IgD-negative memory B cell (primary cell): ENCODE data around the gene SCLY. TPM values are rescaled to one million over a fixed set of nuclear protein-coding genes. Genes with fewer than 3 reads are reported as not detected.

ENCODE experiments used
- H3K27ac Mint-ChIP-seq, 3 donors: one replicate each; pipeline ENCODE4 v1.8.0; 2020 to 2022; ENCODE audit warnings: mild to moderate bottlenecking in 3 of 3, mixed read lengths in 3 of 3, moderate library complexity in 1 of 3
- H3K27me3 Mint-ChIP-seq: one replicate; pipeline ENCODE4 v1.8.0; 2021; ENCODE audit warnings: mixed read lengths
- H3K36me3 Mint-ChIP-seq: one replicate; pipeline ENCODE4 v1.8.0; 2020; ENCODE audit warnings: mild to moderate bottlenecking, mixed read lengths
- H3K4me1 Mint-ChIP-seq, 3 donors: one replicate each; pipeline ENCODE4 v1.8.0; 2020 to 2022; ENCODE audit warnings: mixed read lengths in 3 of 3, mild to moderate bottlenecking in 1 of 3
- H3K4me3 Mint-ChIP-seq, 4 donors: one replicate each; pipeline ENCODE4 v1.8.0; 2020 to 2022; ENCODE audit warnings: mild to moderate bottlenecking in 4 of 4, mixed read lengths in 4 of 4, moderate library complexity in 3 of 4
- H3K9me3 Mint-ChIP-seq, 3 donors: one replicate each; pipeline ENCODE4 v1.8.0; 2020 to 2021; ENCODE audit warnings: mixed read lengths in 3 of 3, mild to moderate bottlenecking in 1 of 3
- polyA plus RNA-seq: library from polyadenylated mRNA; unstranded; fragments of 300-500 nt; fragmentation: Illumina TruSeq; gene quantifications from one replicate; pipeline ENCODE4 v1.2.3, GENCODE V29; 2021

SCLY gene
- polyA plus RNA-seq = 18.5 TPM

DNA sequence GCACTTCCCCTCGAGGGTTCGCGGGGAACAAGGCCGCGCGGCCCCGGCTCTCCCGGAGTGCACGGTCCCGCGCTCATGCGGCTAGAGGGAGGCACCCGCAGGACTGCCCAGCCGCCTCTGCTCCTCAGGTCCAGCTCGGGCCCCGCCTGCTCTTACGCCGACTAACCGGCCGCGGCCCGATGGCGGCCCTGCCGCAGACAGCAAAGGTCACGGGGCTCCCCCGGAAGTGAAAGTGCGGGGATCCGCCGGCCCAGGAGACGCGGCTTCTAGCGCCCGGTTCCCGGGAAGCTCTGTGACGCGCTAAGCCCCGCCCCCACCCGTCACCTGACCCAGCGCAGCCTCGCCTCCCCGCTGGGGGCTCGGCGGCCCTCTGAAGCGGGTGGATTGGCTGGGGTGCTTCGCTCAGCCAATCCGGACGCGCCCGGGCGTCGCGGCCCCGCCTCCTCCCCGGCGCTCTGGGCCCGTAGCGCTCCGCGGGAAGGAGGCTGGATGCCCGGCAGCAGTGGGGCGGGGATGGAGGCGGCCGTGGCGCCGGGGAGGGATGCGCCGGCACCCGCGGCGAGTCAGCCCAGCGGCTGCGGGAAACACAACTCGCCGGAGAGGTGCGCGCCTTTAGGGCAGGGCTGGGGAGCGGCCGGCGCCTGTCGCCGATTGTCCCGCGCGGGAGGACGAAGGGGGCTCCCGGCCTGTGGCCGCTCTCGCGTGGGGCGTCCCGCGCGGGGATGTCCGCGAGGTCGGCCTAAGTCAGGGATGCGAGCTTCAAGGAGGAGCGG, at the start of gene SCLY:
Gene SCLY, plus strand, starts transcription at position 460 of the 773 bp plus-strand sequence. Its CDS starts 54 bp downstream, at position 514.
- H3K9me3 Mint-ChIP-seq = peaks cover 0 to 4% (median 2%) of the 10 kb centered on the region in 3 donors
- H3K36me3 Mint-ChIP-seq = peaks cover 10% of the 10 kb centered on the region
- peaks cover 10% of the 10 kb centered on the region for H3K27me3 Mint-ChIP-seq
- peak within 1 kb of the TSS; percentile 81 to 98 (median 91) for H3K4me3 Mint-ChIP-seq
- peak within 1 kb of the TSS; percentile 70 to 85 (median 85) for H3K27ac Mint-ChIP-seq
- peaks cover 16 to 24% (median 20%) of the 10 kb centered on the region in 3 donors for H3K4me1 Mint-ChIP-seq

- peaks cover 0 to 4% (median 4%) of the 10 kb centered on the region in 3 donors for H3K4me1 Mint-ChIP-seq
These were observed 47.0 kb upstream of the SCLY start for GRCh38 chr2:238013806-238014205.

DNA sequence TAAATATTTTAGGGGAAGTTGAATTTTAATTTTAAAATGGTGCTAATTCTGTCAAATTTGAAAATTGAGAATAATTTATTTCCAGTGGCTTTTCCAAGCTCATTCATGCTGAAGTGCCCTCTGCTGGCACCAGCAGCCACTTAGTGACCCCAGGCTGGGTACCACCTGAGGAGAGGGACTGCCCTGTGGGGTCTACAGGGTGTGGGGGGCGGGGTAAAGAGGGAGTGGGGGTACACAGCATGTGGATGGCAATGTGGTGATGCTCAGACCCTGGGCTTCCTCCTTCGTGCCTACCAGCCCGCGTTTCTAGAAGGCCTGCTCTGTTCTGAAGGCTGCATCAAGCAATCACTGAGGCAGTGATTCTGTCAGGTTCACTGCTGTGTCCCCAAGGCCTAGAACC, 45.1 kb upstream of the SCLY start:
- H3K27ac Mint-ChIP-seq = no peak overlapping the region
- H3K27me3 Mint-ChIP-seq = no peaks in the 10 kb centered on the region
- H3K9me3 Mint-ChIP-seq = no peaks in the 10 kb centered on the region
- H3K4me1 Mint-ChIP-seq = peaks cover 0 to 2% (median 0%) of the 10 kb centered on the region in 3 donors
- H3K4me3 Mint-ChIP-seq = no peak overlapping the region
- peaks cover 12% of the 10 kb centered on the region for H3K36me3 Mint-ChIP-seq

More at GRCh38 chr2:238013806-238014205, 47.0 kb upstream of the SCLY start:
- H3K9me3 Mint-ChIP-seq = no peaks in the 10 kb centered on the region
- H3K36me3 Mint-ChIP-seq = peaks cover 14% of the 10 kb centered on the region
- no peak overlapping the region for H3K4me3 Mint-ChIP-seq
- H3K27ac Mint-ChIP-seq = peak overlapping the region in 1 of 3 donors; percentile 85
- no peaks in the 10 kb centered on the region for H3K27me3 Mint-ChIP-seq

DNA sequence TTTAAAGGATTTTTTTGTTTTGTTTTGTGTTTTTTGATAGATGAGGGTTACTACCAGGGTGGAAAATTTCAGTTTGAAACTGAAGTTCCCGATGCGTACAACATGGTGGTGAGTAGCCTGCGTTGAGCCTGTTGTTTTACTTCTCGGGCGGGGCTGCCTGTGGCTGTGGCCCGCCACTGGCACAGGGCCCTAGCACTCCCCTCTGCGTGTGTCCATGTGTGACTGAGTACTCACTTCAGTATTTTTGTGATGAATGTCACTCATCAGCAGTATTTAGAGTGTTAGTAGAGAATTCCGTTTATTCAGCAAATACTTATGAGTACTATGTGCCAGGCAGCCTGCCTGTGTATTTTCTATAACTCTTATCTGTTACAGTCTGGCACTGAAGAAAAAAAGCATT, 44.3 kb upstream of the SCLY start:
- peaks cover 0 to 2% (median 0%) of the 10 kb centered on the region in 3 donors for H3K4me1 Mint-ChIP-seq
- no peak overlapping the region for H3K27ac Mint-ChIP-seq
- H3K9me3 Mint-ChIP-seq = no peaks in the 10 kb centered on the region
- no peaks in the 10 kb centered on the region for H3K27me3 Mint-ChIP-seq
- H3K4me3 Mint-ChIP-seq = no peak overlapping the region
- peaks cover 12% of the 10 kb centered on the region for H3K36me3 Mint-ChIP-seq

DNA sequence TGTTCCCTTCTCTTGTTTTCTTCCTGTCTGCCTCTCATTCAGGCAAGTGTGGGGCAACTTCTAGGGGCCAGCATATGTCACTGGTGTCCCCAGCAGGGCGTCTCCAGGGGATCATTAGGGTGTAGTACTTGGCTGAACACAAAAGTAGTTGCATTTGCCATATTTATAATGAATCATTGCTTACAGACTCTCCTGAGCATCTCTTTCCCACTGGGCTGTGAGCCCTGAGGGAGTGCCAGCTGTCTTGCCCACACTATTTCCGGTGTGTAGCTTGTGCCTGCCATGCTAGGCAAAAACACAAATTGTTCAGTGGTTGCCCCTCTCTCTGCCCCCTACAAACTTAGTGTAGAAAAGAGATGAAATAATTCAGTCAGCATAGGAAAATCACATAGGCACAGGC, 40.8 kb upstream of the SCLY start:
- Mint-ChIP-seq H3K36me3 (peaks cover 7% of the 10 kb centered on the region), H3K9me3 (no peaks in the 10 kb centered on the region), H3K4me3 (no peak overlapping the region), H3K4me1 (no peaks in the 10 kb centered on the region), H3K27ac (no peak overlapping the region), H3K27me3 (no peaks in the 10 kb centered on the region)

- no peaks in the 10 kb centered on the region for H3K27me3 Mint-ChIP-seq
- no peak overlapping the region for H3K27ac Mint-ChIP-seq
- H3K9me3 Mint-ChIP-seq = no peaks in the 10 kb centered on the region
- peaks cover 7% of the 10 kb centered on the region for H3K36me3 Mint-ChIP-seq
- H3K4me3 Mint-ChIP-seq = no peak overlapping the region
- no peaks in the 10 kb centered on the region for H3K4me1 Mint-ChIP-seq
These were observed 40.0 kb upstream of the SCLY start for GRCh38 chr2:238020816-238021215.

DNA sequence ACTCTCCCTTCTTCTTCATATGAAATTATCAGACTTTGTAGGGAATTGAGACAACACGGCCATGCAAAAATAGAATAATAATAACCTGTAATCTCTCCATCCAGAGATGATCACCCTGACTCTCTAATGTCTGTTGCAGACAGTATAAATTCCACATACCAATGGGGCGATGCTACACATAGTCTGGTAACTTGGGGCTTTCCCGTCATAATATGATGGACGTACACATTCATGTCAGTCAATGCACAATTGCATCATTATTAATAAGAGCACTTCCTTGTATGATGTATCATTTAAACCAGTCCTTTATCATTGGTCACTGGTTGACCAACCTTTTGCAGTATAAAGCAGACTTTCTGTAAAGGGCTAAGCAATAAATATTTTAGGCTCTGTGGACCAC, 39.5 kb upstream of the SCLY start:
- peaks cover 7% of the 10 kb centered on the region for H3K36me3 Mint-ChIP-seq
- H3K4me1 Mint-ChIP-seq = no peaks in the 10 kb centered on the region
- no peaks in the 10 kb centered on the region for H3K27me3 Mint-ChIP-seq
- H3K9me3 Mint-ChIP-seq = no peaks in the 10 kb centered on the region
- H3K27ac Mint-ChIP-seq = no peak overlapping the region
- no peak overlapping the region for H3K4me3 Mint-ChIP-seq

- no peaks in the 10 kb centered on the region for H3K9me3 Mint-ChIP-seq
- H3K36me3 Mint-ChIP-seq = peaks cover 9% of the 10 kb centered on the region
- H3K27ac Mint-ChIP-seq = no peak overlapping the region
- no peak overlapping the region for H3K4me3 Mint-ChIP-seq
- H3K27me3 Mint-ChIP-seq = no peaks in the 10 kb centered on the region
- no peaks in the 10 kb centered on the region for H3K4me1 Mint-ChIP-seq
These were observed 38.1 kb upstream of the SCLY start for GRCh38 chr2:238022594-238023157.

DNA sequence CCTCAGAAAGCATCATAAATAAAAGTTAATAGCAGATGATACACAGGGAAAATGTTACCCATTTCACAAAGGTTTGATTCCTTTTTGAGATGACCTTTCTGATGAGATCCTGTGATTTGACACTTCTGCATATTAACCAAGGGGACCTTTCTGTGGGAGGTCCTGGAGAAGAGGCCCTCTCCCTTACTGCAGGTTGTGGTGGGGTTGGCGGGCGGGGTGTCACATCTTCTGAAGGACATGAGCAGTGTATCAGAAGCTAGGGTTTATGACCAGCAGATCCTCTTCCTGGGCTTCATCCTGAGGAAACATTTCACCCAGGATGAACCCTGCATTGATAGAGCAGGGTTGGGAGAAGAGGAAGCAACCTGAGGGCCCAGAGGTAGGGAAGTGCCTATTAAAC, 37.2 kb upstream of the SCLY start:
- H3K4me1 Mint-ChIP-seq = no peaks in the 10 kb centered on the region
- peaks cover 9% of the 10 kb centered on the region for H3K36me3 Mint-ChIP-seq
- H3K9me3 Mint-ChIP-seq = no peaks in the 10 kb centered on the region
- no peaks in the 10 kb centered on the region for H3K27me3 Mint-ChIP-seq
- no peak overlapping the region for H3K4me3 Mint-ChIP-seq
- H3K27ac Mint-ChIP-seq = no peak overlapping the region

DNA sequence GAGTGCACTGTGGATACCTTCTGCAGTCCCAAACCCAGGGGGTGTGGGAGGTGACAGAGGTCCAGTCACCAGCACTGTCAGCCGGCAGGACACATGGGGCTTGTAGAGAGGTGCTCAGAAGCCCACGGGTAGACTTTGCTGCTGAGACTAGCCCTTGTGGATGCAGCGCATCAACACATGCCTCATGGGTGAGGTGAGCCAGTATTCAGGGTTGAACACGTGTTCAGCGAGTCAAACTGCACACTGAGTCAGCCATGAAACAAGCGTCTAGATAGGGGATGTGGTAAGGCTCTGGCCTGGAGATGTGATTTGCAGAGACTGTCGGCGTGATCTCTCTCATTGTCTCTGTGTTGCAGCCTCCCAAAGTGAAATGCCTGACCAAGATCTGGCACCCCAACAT, 35.8 kb upstream of the SCLY start:
- H3K9me3 Mint-ChIP-seq = no peaks in the 10 kb centered on the region
- H3K4me3 Mint-ChIP-seq = no peak overlapping the region
- H3K36me3 Mint-ChIP-seq = peaks cover 6% of the 10 kb centered on the region
- H3K27ac Mint-ChIP-seq = no peak overlapping the region
- H3K4me1 Mint-ChIP-seq = no peaks in the 10 kb centered on the region
- no peaks in the 10 kb centered on the region for H3K27me3 Mint-ChIP-seq

GRCh38 chr2:238025741-238026360, 35.0 kb upstream of the SCLY start:
- Mint-ChIP-seq H3K36me3 (peaks cover 7% of the 10 kb centered on the region), H3K27me3 (no peaks in the 10 kb centered on the region), H3K27ac (no peak overlapping the region), H3K9me3 (no peaks in the 10 kb centered on the region), H3K4me1 (no peaks in the 10 kb centered on the region), H3K4me3 (no peak overlapping the region)

GRCh38 chr2:238027058-238027457, 33.7 kb upstream of the SCLY start:
- H3K36me3 Mint-ChIP-seq = peaks cover 11% of the 10 kb centered on the region
- no peak overlapping the region for H3K4me3 Mint-ChIP-seq
- no peaks in the 10 kb centered on the region for H3K9me3 Mint-ChIP-seq
- H3K27me3 Mint-ChIP-seq = no peaks in the 10 kb centered on the region
- H3K4me1 Mint-ChIP-seq = no peaks in the 10 kb centered on the region
- no peak overlapping the region for H3K27ac Mint-ChIP-seq

GRCh38 chr2:238027591-238028415, 33.0 kb upstream of the SCLY start:
- Mint-ChIP-seq H3K27me3 (no peaks in the 10 kb centered on the region), H3K4me1 (no peaks in the 10 kb centered on the region), H3K4me3 (peak overlapping the region in 1 of 4 donors; percentile 23), H3K36me3 (peaks cover 11% of the 10 kb centered on the region), H3K27ac (no peak overlapping the region), H3K9me3 (no peaks in the 10 kb centered on the region)

GRCh38 chr2:238029853-238030252, 30.9 kb upstream of the SCLY start:
- H3K4me1 Mint-ChIP-seq = no peaks in the 10 kb centered on the region
- H3K27me3 Mint-ChIP-seq = no peaks in the 10 kb centered on the region
- H3K36me3 Mint-ChIP-seq = peaks cover 11% of the 10 kb centered on the region
- H3K4me3 Mint-ChIP-seq = no peak overlapping the region
- no peak overlapping the region for H3K27ac Mint-ChIP-seq
- H3K9me3 Mint-ChIP-seq = no peaks in the 10 kb centered on the region
